ENCODE measurements around the gene GNG2. TPM values are rescaled to one million over a fixed set of nuclear protein-coding genes. Genes with fewer than 3 reads are reported as not detected.

The GNG2 gene
- total and polyA plus RNA-seq, 10 of the 15 experiments (the other 5 are each of a cell fraction or from before 2014, with no cell fraction given): 31.6 to 114 (median 66.4) TPM

- Histone ChIP-seq H3K4me1 (ENCODE audit: control insufficient read depth, insufficient read depth, low read length) (no peaks in the 10 kb centered on the region), H3K27ac (ENCODE audit: control insufficient read depth, insufficient read depth) (no peak overlapping the region), H3K4me3 (no peak overlapping the region), H3K9ac (ENCODE audit: control insufficient read depth, insufficient read depth, low read length) (no peak overlapping the region), H4K20me1 (ENCODE audit: control insufficient read depth, insufficient read depth) (no peaks in the 10 kb centered on the region), H3K36me3 (ENCODE audit: control insufficient read depth in 2 of 2, insufficient read depth in 2 of 2, low read length in 1 of 2) (no peaks in the 10 kb centered on the region), H2AFZ (ENCODE audit: control insufficient read depth, low read depth, low read length) (no peak overlapping the region), H3K27me3 (replicated peaks in 1 of 2; ENCODE audit: control insufficient read depth in 2 of 2, insufficient read depth in 2 of 2, low read length in 1 of 2) (no peaks in the 10 kb centered on the region), H3K79me2 (ENCODE audit: control insufficient read depth, insufficient read depth, low read length) (no peaks in the 10 kb centered on the region), H3K9me3 (replicated peaks; ENCODE audit: control insufficient read depth, insufficient read depth, low read length) (no peaks in the 10 kb centered on the region), H3K4me2 (ENCODE audit: control insufficient read depth, insufficient read depth) (no peak overlapping the region)
- RAD21 ChIA-PET (ENCODE audit: unreplicated experiment): no interaction called here
- TF ChIP-seq CBFB (IDR thresholded peaks at IDR 0.05; ENCODE audit: low read depth) (no peak), SP1 (IDR thresholded peaks at IDR 0.05; ENCODE audit: low read depth, low read length) (no peak), EED (IDR thresholded peaks at IDR 0.05; ENCODE audit: low read depth) (no peak), ATF2 (IDR thresholded peaks at IDR 0.05; ENCODE audit: low read length) (no peak), EP300 (IDR thresholded peaks at IDR 0.05; ENCODE audit: borderline replicate concordance in 1 of 2, control insufficient read depth in 1 of 2, low read depth in 2 of 2, low read length in 2 of 2) (no peak), BHLHE40 (IDR thresholded peaks at IDR 0.05; ENCODE audit: borderline replicate concordance in 1 of 2, low read depth in 2 of 2, low read length in 1 of 2) (no peak), ESRRA (IDR thresholded peaks at IDR 0.05; ENCODE audit: low read length) (no peak), SREBF2 (IDR thresholded peaks at IDR 0.05; ENCODE audit: low read length) (no peak), PAX8 (IDR thresholded peaks at IDR 0.05) (no peak), NBN (IDR thresholded peaks at IDR 0.05) (no peak), NFXL1 (IDR thresholded peaks at IDR 0.05; ENCODE audit: borderline replicate concordance) (no peak)
- TF ChIP-seq, protein P1, sequence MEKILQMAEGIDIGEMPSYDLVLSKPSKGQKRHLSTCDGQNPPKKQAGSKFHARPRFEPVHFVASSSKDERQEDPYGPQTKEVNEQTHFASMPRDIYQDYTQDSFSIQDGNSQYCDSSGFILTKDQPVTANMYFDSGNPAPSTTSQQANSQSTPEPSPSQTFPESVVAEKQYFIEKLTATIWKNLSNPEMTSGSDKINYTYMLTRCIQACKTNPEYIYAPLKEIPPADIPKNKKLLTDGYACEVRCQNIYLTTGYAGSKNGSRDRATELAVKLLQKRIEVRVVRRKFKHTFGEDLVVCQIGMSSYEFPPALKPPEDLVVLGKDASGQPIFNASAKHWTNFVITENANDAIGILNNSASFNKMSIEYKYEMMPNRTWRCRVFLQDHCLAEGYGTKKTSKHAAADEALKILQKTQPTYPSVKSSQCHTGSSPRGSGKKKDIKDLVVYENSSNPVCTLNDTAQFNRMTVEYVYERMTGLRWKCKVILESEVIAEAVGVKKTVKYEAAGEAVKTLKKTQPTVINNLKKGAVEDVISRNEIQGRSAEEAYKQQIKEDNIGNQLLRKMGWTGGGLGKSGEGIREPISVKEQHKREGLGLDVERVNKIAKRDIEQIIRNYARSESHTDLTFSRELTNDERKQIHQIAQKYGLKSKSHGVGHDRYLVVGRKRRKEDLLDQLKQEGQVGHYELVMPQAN (conservative IDR thresholded peaks at IDR 0.05): no peak
- WGBS (ENCODE audit: insufficient coverage, insufficient replicate concordance, low lambda C conversion rate, missing lambda C conversion rate): 94% methylated on average over 1 of the region's 1 CpG
- POLR2A ChIA-PET: no interaction called here
- BruUV-seq (replicated peaks): no TSS peak
- ATAC-seq (no peak), FAIRE-seq (no peak), DNase-seq (ENCODE audit: low read depth, low spot score) (no peak)
- in situ Hi-C loops (cut with MboI) (no loop called here), intact Hi-C loops (cut with micrococcal nuclease; ENCODE audit: unreplicated experiment) (no loop called here)
- SMC1A ChIA-PET (ENCODE audit: uncharacterized antibody, unreplicated experiment): interaction anchor here (0.6 to 1.0 kb wide), 2 partner anchors 23 to 25 kb away, joined by 3 read pairs; no protein-coding TSS in a partner anchor
- CTCF ChIA-PET: no interaction called here
Observed at GRCh38 chr14:51825926-51826325, 34.5 kb upstream of the GNG2 start.
